ENCODE results near the gene NTRK3.

The NTRK3 gene

GRCh38 chr15:87939848-87940457 lies 316.6 kb downstream of the NTRK3 start:
- no peak overlapping the region for H3K4me3 ChIP-seq (ENCODE audit: control insufficient read depth, low read depth, low read length)
- no peak for TF ChIP-seq CTCF (conservative IDR thresholded peaks at IDR 0.05; ENCODE audit: control insufficient read depth, insufficient read depth, low read depth, low read length)
- DNase-seq (ENCODE audit: low read depth): no peak

DNA sequence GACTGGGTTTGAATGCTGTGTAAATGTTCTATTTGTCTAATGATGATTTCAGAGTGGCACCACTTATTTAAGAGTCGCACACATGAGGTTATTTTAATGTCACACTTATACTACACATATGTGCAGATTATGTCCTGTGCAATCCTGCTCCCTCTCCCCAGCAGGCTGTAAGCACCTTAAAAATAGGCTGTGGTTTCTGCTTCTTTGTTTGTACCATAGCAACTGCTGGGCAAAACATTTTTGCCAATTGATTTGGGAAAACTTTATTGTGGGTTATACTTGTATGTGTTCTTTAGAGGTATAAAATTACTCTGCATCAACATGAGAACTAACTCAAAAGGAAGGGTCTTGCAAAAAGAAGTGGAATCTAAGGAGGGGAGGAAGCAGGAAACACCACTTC lies 318.5 kb downstream of the NTRK3 start:
- TF ChIP-seq CTCF (conservative IDR thresholded peaks at IDR 0.05; ENCODE audit: control insufficient read depth, insufficient read depth, low read depth, low read length): no peak
- H3K4me3 ChIP-seq (ENCODE audit: control insufficient read depth, low read depth, low read length): no peak overlapping the region
- DNase-seq (ENCODE audit: low read depth): no peak

DNA sequence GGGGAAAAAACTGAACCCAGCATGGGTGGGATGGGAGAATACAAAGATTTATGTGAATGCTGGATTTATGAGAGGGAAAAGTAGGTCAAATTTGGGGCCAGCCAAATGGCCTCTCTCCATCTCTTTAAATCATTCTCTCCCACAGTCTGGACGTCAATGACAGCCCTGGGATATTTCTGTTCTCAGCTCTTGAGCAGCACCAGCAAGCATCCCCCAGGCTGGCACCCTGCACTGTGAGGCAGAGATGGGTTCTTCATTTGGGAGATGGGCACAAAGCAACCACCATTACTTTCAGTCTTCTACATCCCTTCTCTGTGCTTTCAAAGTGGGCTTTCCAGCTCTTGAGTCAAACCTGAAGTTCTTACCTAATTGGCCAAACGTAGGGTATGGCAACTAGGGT lies 321.0 kb downstream of the NTRK3 start:
- TF ChIP-seq CTCF (conservative IDR thresholded peaks at IDR 0.05; ENCODE audit: control insufficient read depth, insufficient read depth, low read depth, low read length): no peak
- no peak overlapping the region for H3K4me3 ChIP-seq (ENCODE audit: control insufficient read depth, low read depth, low read length)
- DNase-seq (ENCODE audit: low read depth): no peak

DNA sequence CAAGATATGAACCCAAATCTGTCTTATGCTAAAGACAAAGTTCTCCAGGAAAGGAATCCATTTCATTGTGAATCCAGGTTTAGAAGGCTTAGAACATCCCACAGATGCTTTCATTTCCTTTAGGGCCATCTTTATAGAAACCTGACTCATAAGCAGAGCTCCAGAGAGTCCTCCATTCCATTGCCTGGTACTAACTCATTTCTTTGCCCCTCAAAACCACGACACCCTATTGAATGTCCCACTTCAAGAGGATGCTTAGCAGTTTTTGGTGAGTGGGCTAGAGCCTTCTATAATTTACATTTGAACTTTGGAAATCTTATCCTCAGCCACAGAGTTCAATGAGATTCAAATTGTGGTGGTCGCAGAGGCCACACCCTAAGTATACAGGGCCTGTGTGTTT lies 325.0 kb downstream of the NTRK3 start:
- no peak overlapping the region for H3K4me3 ChIP-seq (ENCODE audit: control insufficient read depth, low read depth, low read length)
- no peak for TF ChIP-seq CTCF (conservative IDR thresholded peaks at IDR 0.05; ENCODE audit: control insufficient read depth, insufficient read depth, low read depth, low read length)
- DNase-seq (ENCODE audit: low read depth): no peak

DNA sequence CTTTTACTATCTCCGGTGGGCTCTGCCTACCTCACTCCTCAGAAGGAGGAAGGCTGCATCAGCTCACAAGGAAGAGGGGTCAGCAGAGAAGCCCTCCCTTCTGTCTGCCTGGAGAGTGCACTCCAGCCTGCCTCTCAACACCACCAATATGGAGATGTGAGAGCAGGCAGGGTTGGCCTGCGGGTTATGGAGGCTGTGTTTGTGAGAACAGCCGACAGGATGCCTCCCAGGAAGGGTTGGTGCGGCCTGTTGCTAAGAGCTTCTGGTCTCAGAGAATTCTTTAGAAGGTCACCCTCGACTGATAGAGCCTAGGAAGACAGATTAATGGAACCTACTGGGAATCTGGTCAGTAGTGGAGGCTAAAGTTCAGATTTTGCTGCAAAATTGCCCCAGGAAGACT lies 326.1 kb downstream of the NTRK3 start:
- DNase-seq (ENCODE audit: low read depth): no peak
- TF ChIP-seq CTCF (conservative IDR thresholded peaks at IDR 0.05; ENCODE audit: control insufficient read depth, insufficient read depth, low read depth, low read length): no peak
- H3K4me3 ChIP-seq (ENCODE audit: control insufficient read depth, low read depth, low read length): no peak overlapping the region

- no peak for DNase-seq (ENCODE audit: low read depth)
- TF ChIP-seq CTCF (conservative IDR thresholded peaks at IDR 0.05; ENCODE audit: control insufficient read depth, insufficient read depth, low read depth, low read length): no peak
- H3K4me3 ChIP-seq (ENCODE audit: control insufficient read depth, low read depth, low read length): no peak overlapping the region
These were observed 326.7 kb downstream of the NTRK3 start for GRCh38 chr15:87929841-87930240.

DNA sequence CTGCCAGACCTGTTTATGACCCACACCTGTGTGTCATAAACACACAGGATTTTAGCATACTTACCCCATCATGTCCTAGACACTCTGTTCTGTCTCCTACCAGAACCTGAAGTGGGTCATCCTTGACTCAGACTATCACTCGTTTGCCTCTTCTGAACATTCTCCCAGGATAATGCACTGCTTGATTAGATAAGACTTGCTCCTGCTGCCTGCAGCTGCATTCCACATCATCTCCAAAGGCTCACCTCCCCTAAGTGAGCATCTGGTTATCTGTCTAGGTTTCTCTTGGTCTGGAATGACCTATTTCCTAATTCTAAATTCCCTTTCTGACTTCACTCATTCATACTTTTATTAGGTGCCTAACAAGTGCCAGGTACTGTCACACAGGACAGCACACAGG lies 332.1 kb downstream of the NTRK3 start:
- H3K4me3 ChIP-seq (ENCODE audit: control insufficient read depth, low read depth, low read length): no peak overlapping the region
- TF ChIP-seq CTCF (conservative IDR thresholded peaks at IDR 0.05; ENCODE audit: control insufficient read depth, insufficient read depth, low read depth, low read length): no peak
- DNase-seq (ENCODE audit: low read depth): no peak

Data from fibroblast of mammary gland (primary cell).